Measurements from ENCODE around the gene SRPX.

The SRPX gene

GRCh38 chrX:38189431-38190250 is 31.0 kb downstream of the SRPX start:
- POLR2A ChIA-PET, result no interaction called here
- no peak for TF ChIP-seq CTCF (IDR thresholded peaks at IDR 0.05; ENCODE audit: control extremely low read depth, extremely low read depth, low read depth, missing control alignments)
- no peak for DNase-seq (ENCODE audit: extremely low spot score)
- CTCF ChIA-PET, result interaction anchor here (0.9 to 2.9 kb wide), 2 partner anchors 22 to 138 kb away, joined by 4 to 17 read pairs; partner anchors contain the start of gene RPGR

GRCh38 chrX:38183596-38183995 is 37.1 kb downstream of the SRPX start:
- DNase-seq (ENCODE audit: extremely low spot score), result no peak
- POLR2A ChIA-PET, result no interaction called here
- TF ChIP-seq CTCF (IDR thresholded peaks at IDR 0.05; ENCODE audit: control extremely low read depth, extremely low read depth, low read depth, missing control alignments), result no peak
- CTCF ChIA-PET, result no interaction called here

GRCh38 chrX:38181357-38181756 is 39.3 kb downstream of the SRPX start:
- ChIA-PET CTCF (interaction anchor here (1.0 to 1.1 kb wide), 2 partner anchors 10 to 14 kb away, joined by 3 read pairs; no protein-coding TSS in a partner anchor), POLR2A (no interaction called here)
- no peak for DNase-seq (ENCODE audit: extremely low spot score)
- TF ChIP-seq CTCF (IDR thresholded peaks at IDR 0.05; ENCODE audit: control extremely low read depth, extremely low read depth, low read depth, missing control alignments), result no peak

GRCh38 chrX:38178396-38178795 is 42.3 kb downstream of the SRPX start:
- no peak for TF ChIP-seq CTCF (IDR thresholded peaks at IDR 0.05; ENCODE audit: control extremely low read depth, extremely low read depth, low read depth, missing control alignments)
- CTCF ChIA-PET, result no interaction called here
- POLR2A ChIA-PET, result no interaction called here
- DNase-seq (ENCODE audit: extremely low spot score), result no peak

- DNase-seq (ENCODE audit: extremely low spot score), result peak; percentile 17
- POLR2A ChIA-PET, result no interaction called here
- CTCF ChIA-PET, result interaction anchor here (0.7 to 1.8 kb wide), 4 partner anchors 9 to 429 kb away, joined by 3 to 10 read pairs (median 4); no protein-coding TSS in a partner anchor
- peak; percentile 29 for TF ChIP-seq CTCF (IDR thresholded peaks at IDR 0.05; ENCODE audit: control extremely low read depth, extremely low read depth, low read depth, missing control alignments)
Measured at GRCh38 chrX:38175139-38175538, 45.5 kb downstream of the SRPX start.

- POLR2A ChIA-PET, result no interaction called here
- CTCF ChIA-PET, result no interaction called here
- DNase-seq (ENCODE audit: extremely low spot score), result no peak
- no peak for TF ChIP-seq CTCF (IDR thresholded peaks at IDR 0.05; ENCODE audit: control extremely low read depth, extremely low read depth, low read depth, missing control alignments)
Measured at GRCh38 chrX:38172596-38172995, 48.1 kb downstream of the SRPX start.
